GM19238 (cell line): ENCODE data around the gene APAF1.
"Not testable (repeated sequence)": the region's sequence is repeated elsewhere in the genome, so short reads cannot be mapped to it uniquely, and the experiment has no call there.

Source experiments
- DNase-seq: peaks from one replicate; pipeline ENCODE4 v3.0.0; 2011; ENCODE audit warnings: low spot score; ENCODE audit not compliant: insufficient read length

The APAF1 gene

DNA sequence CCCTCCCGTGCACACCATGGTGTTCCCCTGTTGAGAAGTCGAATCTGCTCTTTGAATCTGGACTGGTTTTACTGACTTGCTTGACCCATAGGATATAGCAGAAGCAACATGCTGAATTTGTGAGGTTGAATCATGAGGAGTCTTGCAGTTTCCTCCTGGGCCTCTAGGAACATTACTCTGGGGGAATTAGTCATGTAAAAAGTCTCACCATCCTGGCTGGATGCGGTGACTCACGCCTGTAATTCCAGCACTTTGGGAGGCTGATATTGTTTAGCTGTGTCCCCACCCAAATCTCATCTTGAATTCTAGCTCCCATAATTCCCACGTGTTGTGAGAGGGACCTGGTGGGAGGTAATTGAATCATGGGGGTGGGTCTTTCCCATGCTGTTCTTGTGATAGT is 110.8 kb downstream of the APAF1 start:
- not testable (repeated sequence) for DNase-seq

DNA sequence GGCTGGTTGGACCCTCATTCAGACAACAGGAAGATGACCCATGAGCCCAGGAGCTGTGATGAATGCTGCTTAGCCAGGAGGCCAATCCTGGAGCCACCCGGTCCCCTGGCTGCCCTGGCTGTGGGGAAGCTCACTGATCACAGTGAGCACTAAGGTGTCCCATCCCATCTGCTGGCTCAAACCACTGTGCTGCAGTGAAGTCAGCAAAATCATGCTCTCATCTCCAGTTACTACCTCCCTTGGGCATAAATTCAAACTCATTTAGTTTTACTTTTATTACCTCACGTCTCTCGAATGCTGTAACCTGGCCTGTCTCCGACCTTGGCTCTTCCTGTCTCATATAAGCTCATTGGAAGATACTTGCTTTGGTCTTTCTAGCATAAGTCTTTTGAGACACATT is 112.4 kb downstream of the APAF1 start:
- DNase-seq = no peak

DNA sequence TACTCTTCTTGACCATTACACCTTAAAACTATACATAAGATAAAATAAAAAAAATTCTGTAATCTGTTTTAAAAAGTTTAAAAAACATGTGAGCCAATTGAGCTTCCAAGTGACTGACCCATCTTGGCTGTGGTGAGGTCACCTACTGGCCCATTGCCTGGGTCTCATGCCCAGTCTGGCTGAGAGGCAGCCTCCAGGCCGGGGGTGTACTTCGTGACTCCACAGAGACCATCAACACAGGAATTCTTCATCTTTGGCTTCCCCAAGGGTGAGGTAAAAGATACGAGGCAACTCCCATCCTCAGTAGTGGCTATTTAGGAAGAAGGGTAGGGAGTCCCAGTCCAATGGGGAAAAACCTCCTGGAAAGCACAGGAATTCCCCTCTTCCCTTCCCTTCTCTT is 113.2 kb downstream of the APAF1 start:
- no peak for DNase-seq

DNA sequence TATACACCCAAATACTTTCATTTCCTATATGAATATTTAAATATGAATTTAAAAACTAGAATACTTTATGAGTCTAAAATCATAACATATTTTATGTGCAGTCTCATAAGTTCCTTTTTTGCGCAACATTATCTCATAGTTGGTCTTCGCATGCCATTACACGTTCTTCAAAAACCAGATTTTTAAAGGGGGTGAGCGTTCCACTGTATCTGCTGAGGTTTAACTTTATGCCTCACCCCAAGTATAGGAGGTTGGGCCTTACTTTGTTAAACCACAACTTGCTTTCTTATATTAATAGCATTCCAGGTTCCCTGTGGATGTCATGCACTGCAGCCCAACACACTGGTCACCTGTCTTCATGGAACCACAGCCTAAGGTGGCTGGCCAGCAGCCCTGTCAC is 118.6 kb downstream of the APAF1 start:
- no peak for DNase-seq

DNA sequence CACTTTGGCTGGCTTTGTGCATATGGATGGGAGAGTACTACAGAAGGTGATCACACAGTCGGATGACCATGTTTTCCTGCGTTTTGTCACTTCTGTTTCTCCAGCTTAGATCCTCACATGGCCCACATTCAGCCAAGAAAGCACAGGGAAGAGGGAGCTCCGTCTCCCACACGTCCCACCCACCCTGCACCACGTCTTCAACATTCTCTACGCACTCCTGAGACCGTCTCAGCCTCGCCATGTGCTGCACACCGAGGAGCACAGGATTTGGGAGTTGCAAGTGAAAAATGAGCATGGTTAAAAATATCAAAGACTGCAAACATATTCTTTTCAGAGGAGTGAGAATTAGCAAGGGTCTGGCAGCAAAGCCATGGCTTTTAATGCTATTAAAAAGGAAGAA is 122.2 kb downstream of the APAF1 start:
- DNase-seq = no peak

DNA sequence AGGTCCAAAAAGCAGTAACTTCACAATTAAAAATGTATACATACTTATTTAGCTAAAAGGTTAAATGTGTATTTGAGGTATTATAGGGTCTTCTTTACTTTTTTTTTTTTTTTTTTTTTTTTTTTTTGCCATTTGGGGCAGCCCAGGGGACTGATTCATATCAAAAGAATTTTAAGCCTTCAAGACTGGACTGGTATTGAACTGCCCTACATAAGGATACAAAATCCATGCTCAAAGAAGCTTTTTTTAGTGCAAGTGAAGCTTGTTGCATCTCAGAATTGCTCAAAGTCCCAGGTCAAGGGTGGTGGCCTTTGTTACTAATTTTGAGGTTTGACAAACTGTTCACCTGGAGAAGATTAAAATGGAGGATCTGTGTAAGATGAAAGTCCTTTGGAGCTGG is 124.0 kb downstream of the APAF1 start:
- DNase-seq = no peak

DNA sequence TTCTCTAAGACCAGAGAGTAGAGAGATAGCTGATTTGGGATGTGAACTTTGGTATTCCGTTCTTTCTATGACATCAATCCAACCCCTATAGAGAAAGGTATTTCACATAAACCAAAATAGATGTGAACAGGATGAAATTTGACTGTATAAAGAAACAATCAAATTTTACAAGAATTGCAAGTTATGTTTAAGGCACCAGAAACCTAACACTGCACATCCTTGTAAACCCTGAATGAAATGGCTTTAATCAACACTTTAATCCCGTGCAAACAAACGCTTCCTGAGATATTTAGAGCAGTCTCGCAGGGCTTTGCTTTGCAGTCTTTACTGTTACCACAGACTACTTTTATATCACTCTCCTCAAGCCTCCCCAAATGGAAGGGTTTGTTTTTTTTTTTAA is 125.1 kb downstream of the APAF1 start:
- no peak for DNase-seq

DNA sequence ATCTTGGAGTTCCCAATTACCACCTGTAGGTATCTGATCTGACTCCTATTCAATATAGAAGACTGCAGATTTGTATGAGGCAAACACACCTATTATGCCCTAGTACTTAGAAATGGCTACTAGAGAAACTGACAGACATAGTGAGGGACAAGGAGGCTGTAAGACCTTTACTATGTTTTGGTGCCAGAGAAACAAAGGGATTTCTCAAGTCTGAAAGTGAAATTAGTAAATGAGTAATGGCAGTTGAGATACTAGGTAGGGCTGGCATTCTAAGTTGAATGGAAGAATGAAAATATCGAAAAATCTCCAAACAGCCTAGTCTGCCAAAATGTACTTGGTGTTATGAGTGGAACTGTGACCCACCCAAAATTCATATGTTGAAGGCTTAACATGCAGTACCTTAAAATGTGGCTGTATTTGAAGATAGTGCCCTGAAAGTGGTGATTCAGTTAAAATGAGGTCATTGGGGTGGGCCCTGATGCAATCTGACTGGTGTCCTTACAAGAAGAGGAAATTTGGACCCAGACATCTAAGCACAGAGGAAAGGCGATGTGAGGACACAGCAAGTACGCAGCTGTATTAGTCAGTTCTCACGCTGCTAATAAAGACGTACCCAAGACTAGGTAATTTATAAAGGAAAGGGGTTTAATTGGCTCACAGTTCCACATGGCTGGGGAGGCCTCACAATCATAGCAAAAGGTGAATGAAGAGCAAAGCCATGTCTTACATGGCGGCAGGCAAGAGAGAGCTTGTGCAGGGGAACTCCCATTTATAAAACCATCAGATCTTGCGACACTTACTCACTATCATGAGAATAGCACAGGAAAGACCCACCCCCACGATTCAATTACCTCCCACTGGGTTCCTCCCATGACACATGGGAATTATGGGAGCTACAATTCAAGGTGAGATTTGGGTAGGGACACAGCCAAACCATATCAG is 127.0 kb downstream of the APAF1 start:
- no peak for DNase-seq

DNA sequence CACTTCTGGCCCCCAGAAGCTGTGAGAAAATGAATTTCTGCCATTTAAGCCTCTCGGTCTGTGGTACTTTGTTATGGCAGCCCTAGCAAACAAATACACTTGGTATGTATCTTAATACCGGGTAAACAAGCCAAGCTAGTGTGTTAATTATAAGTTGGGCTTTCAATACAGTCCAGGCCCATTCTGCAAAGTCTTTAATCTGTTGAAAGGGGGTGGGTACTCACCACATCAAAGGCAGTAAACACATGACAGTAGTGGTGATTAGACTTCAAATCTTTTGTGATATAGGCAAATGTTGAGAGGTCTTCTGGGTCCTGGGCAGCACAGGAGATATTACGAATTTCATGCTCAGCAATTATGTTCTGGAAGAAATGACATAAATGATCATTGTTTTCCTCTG is 127.7 kb downstream of the APAF1 start:
- DNase-seq = no peak

DNA sequence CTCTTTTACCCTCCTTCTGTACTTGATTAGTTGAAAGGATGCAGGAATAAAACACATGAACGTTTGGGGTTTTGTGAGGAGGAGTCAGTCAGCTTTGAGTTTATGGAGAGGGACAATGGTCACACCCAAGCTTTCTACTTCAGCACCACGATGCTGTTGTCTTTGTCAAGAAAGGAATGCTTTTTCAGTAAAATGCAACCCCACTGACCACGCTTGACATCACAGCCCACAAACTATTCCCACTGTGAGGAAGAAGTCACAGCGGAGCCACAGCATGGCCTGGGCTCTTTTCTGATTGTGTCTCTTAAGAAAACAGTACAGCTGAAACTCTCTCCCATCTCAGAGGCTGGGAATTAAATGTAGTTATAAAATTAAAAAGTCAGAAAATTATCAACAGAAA is 135.2 kb downstream of the APAF1 start:
- no peak for DNase-seq

DNA sequence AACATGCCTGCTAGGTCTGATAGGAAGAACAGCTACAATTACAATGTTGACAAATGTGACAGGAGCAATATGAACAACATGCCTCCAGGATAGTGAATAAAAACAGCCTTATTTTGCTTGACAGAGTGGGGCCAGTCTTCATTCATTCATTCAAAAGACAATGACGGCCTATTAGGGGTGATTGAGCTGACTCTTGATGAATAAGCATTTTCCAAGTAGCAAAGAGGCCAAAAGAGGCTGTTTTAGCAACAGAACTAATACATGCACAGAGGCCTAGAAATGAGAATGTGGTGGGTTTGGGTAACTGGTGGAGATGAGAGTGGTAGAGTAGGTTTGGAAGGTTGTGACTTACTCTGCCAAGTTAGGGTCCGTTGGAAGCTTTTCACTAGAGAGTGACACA is 138.3 kb downstream of the APAF1 start:
- no peak for DNase-seq
